Parathyroid adenoma (tissue), 2 donors: ENCODE results near the gene PIK3R5.

Experiments used
- H2AFZ ChIP-seq: fragments of 300-600 bp; sonication (generic); one replicate; pipeline ENCODE4 v1.7.0; 2017; ENCODE audit warnings: antibody characterized with exemption, mild to moderate bottlenecking
- H3K27ac ChIP-seq: fragments of 300-600 bp; sonication (generic); one replicate; pipeline ENCODE4 v1.7.0; 2017
- H3K27me3 ChIP-seq: fragments of 300-600 bp; sonication (generic); one replicate; pipeline ENCODE4 v1.7.0; 2017; ENCODE audit warnings: low read length; ENCODE audit not compliant: control insufficient read depth, insufficient read depth
- H3K36me3 ChIP-seq: fragments of 300-600 bp; sonication (generic); one replicate; pipeline ENCODE4 v1.7.0; 2017; ENCODE audit warnings: low read length; ENCODE audit not compliant: control insufficient read depth, insufficient read depth
- H3K4me1 ChIP-seq: fragments of 300-600 bp; sonication (generic); one replicate; pipeline ENCODE4 v1.7.0; 2017; ENCODE audit warnings: control low read depth
- H3K4me2 ChIP-seq: fragments of 300-600 bp; sonication (generic); one replicate; pipeline ENCODE4 v1.7.0; 2017; ENCODE audit warnings: low read length
- H3K4me3 ChIP-seq: fragments of 300-600 bp; sonication (generic); one replicate; pipeline ENCODE4 v1.7.0; 2017; ENCODE audit warnings: low read depth, low read length
- H3K79me2 ChIP-seq: fragments of 300-600 bp; sonication (generic); one replicate; pipeline ENCODE4 v1.7.0; 2017; ENCODE audit warnings: control low read depth
- H3K9ac ChIP-seq: fragments of 300-600 bp; sonication (generic); one replicate; pipeline ENCODE4 v1.7.0; 2017; ENCODE audit warnings: mild to moderate bottlenecking
- H3K9me3 ChIP-seq: fragments of 300-600 bp; sonication (generic); one replicate; pipeline ENCODE4 v1.7.0; 2017; ENCODE audit warnings: low read length; ENCODE audit not compliant: control insufficient read depth
- TF ChIP-seq, protein P1 (sequence below): fragments of 300-600 bp; sonication (generic); IDR thresholded peaks from one replicate; pipeline ENCODE4 v1.7.0; 2017; ENCODE audit warnings: antibody characterized with exemption, mild to moderate bottlenecking
- donor health status: primary hyperparathyroidism.

The PIK3R5 gene

DNA sequence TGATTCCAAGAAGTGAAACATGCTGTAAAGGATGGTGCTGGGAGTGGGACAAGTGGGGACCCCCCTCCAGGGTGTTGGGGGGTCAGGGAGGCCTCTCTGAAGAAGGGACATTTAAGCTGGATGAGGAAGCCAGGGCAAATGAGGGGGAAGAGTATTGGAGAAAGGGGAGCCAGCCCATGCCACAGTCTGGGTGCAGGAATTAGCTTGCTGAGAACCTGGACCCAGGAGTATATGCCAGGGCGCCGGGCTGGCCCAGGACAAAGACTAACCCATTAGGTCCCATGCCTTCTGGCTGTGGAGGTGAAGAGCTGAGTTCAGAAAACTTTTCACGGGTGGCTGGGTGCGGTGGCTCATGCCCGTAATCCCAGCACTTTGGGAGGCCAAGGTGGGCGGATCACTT, 52.4 kb downstream of the PIK3R5 start:
- Histone ChIP-seq H3K27ac (no peak overlapping the region), H2AFZ (no peak overlapping the region), H3K79me2 (no peaks in the 10 kb centered on the region), H3K36me3 (no peaks in the 10 kb centered on the region), H3K4me2 (no peak overlapping the region), H3K9ac (no peak overlapping the region), H3K4me3 (no peak overlapping the region), H3K9me3 (no peaks in the 10 kb centered on the region), H3K27me3 (no peaks in the 10 kb centered on the region), H3K4me1 (no peaks in the 10 kb centered on the region)
- TF ChIP-seq, protein P1, sequence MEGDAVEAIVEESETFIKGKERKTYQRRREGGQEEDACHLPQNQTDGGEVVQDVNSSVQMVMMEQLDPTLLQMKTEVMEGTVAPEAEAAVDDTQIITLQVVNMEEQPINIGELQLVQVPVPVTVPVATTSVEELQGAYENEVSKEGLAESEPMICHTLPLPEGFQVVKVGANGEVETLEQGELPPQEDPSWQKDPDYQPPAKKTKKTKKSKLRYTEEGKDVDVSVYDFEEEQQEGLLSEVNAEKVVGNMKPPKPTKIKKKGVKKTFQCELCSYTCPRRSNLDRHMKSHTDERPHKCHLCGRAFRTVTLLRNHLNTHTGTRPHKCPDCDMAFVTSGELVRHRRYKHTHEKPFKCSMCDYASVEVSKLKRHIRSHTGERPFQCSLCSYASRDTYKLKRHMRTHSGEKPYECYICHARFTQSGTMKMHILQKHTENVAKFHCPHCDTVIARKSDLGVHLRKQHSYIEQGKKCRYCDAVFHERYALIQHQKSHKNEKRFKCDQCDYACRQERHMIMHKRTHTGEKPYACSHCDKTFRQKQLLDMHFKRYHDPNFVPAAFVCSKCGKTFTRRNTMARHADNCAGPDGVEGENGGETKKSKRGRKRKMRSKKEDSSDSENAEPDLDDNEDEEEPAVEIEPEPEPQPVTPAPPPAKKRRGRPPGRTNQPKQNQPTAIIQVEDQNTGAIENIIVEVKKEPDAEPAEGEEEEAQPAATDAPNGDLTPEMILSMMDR = no peak

DNA sequence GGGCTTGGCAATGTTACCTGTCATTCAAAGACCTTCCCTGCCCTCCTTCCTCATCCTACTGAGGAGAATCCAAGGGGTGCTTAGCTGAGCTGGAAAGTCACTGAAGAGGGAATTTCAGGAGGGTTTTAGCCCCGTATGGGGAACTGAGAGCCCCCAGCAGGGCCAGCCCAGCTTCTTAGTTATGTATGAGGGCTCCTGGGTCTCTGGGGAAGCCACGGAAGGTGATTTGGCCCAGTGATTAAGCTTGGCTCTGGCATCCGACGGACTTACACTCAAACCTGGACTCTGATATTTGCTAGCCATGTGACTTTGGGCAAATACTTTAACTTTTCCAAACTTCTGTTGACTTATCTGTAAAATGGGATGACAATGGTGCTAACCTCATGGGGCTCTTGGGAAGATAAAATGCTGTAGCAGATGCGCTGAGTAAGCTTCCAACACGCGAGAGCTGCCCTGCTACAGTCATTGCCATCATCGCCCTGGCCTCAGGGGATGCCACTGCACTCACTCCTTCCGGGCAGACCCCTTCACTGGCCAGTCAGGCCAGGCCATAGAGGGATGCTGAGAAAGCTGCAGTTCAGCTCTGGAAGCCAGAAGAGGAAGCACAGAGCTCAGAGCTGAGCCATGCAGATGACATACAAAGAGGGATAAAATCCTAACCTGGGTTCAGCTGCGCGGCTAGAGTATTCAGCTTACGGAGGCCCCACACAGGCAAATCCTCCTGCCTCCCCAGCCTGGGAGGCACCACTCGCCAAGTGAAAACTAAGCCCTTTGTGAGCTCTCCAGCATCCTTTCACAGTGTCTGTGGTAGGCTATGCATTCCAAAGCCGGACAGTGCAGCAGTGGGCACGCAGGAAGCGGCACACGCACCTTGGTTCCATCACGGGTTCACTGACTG, 53.2 kb downstream of the PIK3R5 start:
- no peaks in the 10 kb centered on the region for H3K27me3 ChIP-seq
- no peak overlapping the region for H3K4me2 ChIP-seq

DNA sequence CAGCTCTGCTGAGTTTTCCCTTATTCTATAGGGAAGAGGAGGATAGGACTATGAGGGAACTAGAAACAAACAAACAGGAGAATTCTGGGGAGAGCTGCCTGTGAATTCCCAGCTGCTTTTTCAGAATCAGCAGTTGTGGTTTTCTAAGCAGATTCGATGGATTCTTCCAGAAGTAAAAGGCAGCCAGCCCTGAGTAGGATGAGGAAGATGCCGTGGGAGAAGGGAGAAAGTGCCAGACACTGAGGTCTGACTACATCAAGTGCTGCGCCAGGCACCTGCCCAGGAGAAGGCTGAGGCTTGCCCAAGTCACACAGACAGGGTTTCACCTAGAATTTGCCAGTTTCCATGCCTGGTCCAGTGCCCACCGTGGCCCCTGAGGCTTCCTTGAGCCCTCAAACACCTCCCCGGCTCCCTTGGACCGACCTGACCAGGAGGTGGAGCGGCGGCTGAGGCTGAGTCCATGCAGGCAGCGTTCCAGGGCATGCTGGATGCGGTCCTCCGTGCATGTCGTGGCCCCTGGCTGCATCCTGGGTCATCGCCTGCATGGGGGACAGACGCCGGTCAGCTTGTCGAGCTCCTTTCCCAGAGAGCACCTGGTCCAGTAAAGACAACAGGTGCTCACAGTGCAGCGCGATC, 54.4 kb downstream of the PIK3R5 start:
- Histone ChIP-seq H3K27ac (no peak overlapping the region), H3K36me3 (no peaks in the 10 kb centered on the region), H3K4me3 (no peak overlapping the region), H3K4me2 (no peak overlapping the region), H3K79me2 (no peaks in the 10 kb centered on the region), H3K9ac (no peak overlapping the region), H3K4me1 (no peaks in the 10 kb centered on the region), H3K9me3 (no peaks in the 10 kb centered on the region), H2AFZ (no peak overlapping the region), H3K27me3 (no peaks in the 10 kb centered on the region)
- TF ChIP-seq, protein P1 = no peak

More for the DNA sequence above, 53.2 kb downstream of the PIK3R5 start:
- Histone ChIP-seq H3K36me3 (no peaks in the 10 kb centered on the region), H3K9me3 (no peaks in the 10 kb centered on the region), H3K9ac (no peak overlapping the region), H2AFZ (no peak overlapping the region), H3K4me3 (no peak overlapping the region), H3K4me1 (no peaks in the 10 kb centered on the region), H3K79me2 (no peaks in the 10 kb centered on the region), H3K27ac (no peak overlapping the region)
- TF ChIP-seq, protein P1 = no peak

DNA sequence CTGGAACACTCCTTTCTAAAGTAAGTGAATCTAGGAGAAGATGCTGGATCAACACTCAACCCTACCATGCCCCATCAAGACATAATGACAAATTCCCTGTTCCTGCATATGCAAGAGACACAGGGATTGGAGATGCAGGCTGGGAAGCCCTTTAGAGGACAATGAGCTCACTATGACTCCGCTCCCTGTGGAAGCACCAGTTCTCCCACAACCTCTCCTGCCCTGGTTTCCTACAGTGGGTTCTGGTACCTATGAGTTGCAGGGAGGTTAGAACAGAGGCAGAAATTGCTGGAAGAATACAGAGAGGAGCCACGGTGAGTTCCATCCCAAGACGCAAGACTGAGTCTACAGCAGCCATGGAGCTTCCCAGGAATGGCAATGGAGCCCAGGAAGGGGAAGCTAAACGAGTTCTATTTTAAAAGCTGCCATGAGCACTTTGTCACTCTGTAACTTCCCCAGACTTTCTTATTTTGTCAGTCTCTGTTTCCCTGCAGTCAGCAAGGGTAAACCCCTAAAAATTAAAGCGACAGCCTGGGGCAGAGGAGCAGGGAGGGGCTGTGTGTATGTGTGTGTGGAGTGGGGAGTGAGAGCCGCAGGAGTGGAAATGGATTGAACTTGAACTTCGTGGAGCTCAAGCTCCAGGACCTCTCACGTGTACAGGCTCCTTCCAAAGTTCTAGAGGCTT, 55.8 kb downstream of the PIK3R5 start:
- TF ChIP-seq, protein P1 = no peak
- Histone ChIP-seq H3K9me3 (no peaks in the 10 kb centered on the region), H3K27ac (no peak overlapping the region), H3K4me2 (no peak overlapping the region), H3K27me3 (no peaks in the 10 kb centered on the region), H3K79me2 (no peaks in the 10 kb centered on the region), H3K4me3 (no peak overlapping the region), H2AFZ (no peak overlapping the region), H3K36me3 (no peaks in the 10 kb centered on the region), H3K9ac (no peak overlapping the region), H3K4me1 (no peaks in the 10 kb centered on the region)
